Astrocyte of the spinal cord (primary cell): Measurements from ENCODE around the gene PARPBP.
A peak's percentile ranks its signal among the peaks of the same experiment; 100 is the strongest.
"Not testable (repeated sequence)": the region's sequence is repeated elsewhere in the genome, so short reads cannot be mapped to it uniquely, and the experiment has no call there.

ENCODE experiments used
- DNase-seq: peaks from one replicate; pipeline ENCODE4 v3.0.0; 2011; ENCODE audit warnings: low read depth, low spot score
- H3K4me3 ChIP-seq: 2 replicates; pipeline ENCODE4 v1.5.1; 2011; ENCODE audit warnings: low read depth, mild to moderate bottlenecking, low read length, moderate library complexity
- CTCF ChIP-seq: IDR thresholded peaks from 2 replicates; pipeline ENCODE4 v1.5.1; 2012; ENCODE audit warnings: low read depth, mild to moderate bottlenecking, low read length, inconsistent platforms
- in situ Hi-C: cut with HindIII; loops from 2 replicates; pipeline ENCODE4 v1.10.0; 2017; ENCODE audit warnings: low sequenced_read_pairs

The PARPBP gene

DNA sequence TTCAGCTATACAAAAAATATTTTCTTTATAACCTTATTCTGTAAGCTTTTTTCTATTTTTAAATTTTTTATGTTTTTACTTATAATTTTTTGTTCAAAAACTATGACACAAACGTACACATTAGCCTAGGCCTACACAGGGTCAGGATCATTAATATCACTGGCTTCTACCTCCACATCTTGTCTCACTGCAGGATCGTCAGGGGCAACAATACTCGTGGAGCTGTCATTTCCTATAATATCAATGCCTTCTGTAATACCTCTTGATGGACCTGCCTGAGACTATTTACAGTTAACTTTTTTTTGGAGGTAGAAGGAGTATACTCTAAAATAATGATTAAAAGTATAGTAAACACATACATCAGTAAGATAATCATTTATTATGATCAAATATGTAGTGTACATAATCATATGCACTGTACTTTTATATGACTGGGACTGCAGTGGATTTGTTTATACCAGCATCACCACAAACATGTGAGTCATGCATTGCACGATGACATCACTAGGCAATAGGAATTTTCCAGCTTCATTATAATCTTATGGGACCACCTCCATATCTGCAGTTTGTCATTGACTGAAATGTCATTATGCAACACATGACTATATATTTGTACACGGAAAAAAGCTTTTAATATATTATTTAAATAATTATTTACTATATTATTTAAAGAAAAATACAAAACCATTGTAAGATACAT lies 96.2 kb downstream of the PARPBP start:
- no peak for TF ChIP-seq CTCF
- in situ Hi-C loops, result no loop called here
- peak; percentile 45 for DNase-seq
- H3K4me3 ChIP-seq, result no peak overlapping the region

GRCh38 chr12:102220736-102221135 lies 100.8 kb downstream of the PARPBP start:
- in situ Hi-C loops, result no loop called here
- no peak for TF ChIP-seq CTCF
- DNase-seq, result no peak
- no peak overlapping the region for H3K4me3 ChIP-seq

DNA sequence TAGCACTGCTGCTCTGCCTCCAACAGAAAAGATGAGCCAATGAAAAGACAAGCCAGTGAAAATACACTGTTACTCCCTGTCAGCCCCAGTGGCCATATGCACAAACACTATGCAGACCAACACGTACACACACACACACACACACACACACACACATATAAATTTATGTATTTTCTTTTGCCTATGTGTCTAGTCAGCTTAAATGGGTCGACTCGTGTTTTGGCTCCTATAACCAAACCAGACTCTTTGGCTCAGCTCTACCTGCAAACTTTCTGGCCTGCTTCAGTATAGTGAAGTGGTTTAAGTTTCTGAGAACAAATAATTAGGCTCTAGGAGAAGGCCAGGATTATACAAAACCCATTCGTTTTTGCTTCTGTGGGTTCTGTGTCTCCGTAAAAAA lies 108.0 kb downstream of the PARPBP start:
- in situ Hi-C loops, result no loop called here
- H3K4me3 ChIP-seq, result no peak overlapping the region
- TF ChIP-seq CTCF, result no peak
- DNase-seq, result no peak

- TF ChIP-seq CTCF, result no peak
- no peak overlapping the region for H3K4me3 ChIP-seq
- in situ Hi-C loops, result no loop called here
- DNase-seq, result no peak
Observed at GRCh38 chr12:102232036-102232435, 112.1 kb downstream of the PARPBP start.

GRCh38 chr12:102232446-102232845 lies 112.5 kb downstream of the PARPBP start:
- TF ChIP-seq CTCF, result no peak
- DNase-seq, result peak; percentile 3
- in situ Hi-C loops, result no loop called here
- H3K4me3 ChIP-seq, result no peak overlapping the region

- H3K4me3 ChIP-seq, result no peak overlapping the region
- in situ Hi-C loops, result no loop called here
- DNase-seq, result no peak
- no peak for TF ChIP-seq CTCF
Observed at GRCh38 chr12:102234599-102234998, 114.6 kb downstream of the PARPBP start.

DNA sequence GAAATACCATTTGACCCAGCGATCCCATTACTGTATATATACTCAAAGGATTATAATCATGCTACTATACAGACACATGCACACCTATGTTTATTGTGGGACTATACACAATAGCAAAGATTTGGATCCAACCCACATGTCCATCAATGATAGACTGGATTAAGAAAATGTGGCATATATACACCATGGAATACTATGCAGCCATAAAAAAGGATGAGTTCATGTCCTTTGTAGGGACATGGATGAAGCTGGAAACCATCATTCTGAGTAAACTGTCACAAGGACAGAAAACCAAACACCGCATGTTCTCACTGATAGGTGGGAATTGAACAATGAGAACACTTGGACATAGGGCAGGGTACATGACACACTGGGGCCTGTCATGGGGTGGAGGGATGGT lies 120.9 kb downstream of the PARPBP start:
- H3K4me3 ChIP-seq, in situ Hi-C loops, DNase-seq: not testable (repeated sequence)
